Hepatocyte (in vitro differentiated cells): Measurements from ENCODE around the gene CLCNKB. TPM values are rescaled to one million over a fixed set of nuclear protein-coding genes. Genes with fewer than 3 reads are reported as not detected.

Source experiments
- DNase-seq: peaks from one replicate; pipeline ENCODE4 v3.0.0-alpha.2; 2016; ENCODE audit warnings: low spot score
- H2AFZ ChIP-seq: fragments of 200-600 bp; sonication (generic); 2 replicates; pipeline ENCODE4 v1.6.0; 2016; ENCODE audit warnings: antibody characterized with exemption, mild to moderate bottlenecking
- H3K27ac ChIP-seq: fragments of 200-600 bp; sonication (generic); 2 replicates; pipeline ENCODE4 v1.5.1; 2016; ENCODE audit warnings: mild to moderate bottlenecking
- H3K27me3 ChIP-seq: fragments of 200-600 bp; sonication (generic); 2 replicates; pipeline ENCODE4 v1.6.1; 2016
- H3K36me3 ChIP-seq: fragments of 200-600 bp; sonication (generic); replicated peaks from 2 replicates; pipeline ENCODE4 v1.5.1; 2016; ENCODE audit warnings: low read depth; ENCODE audit not compliant: insufficient read depth
- H3K4me1 ChIP-seq: fragments of 200-600 bp; sonication (generic); 2 replicates; pipeline ENCODE4 v1.5.1; 2016; ENCODE audit warnings: mild to moderate bottlenecking, moderate library complexity; ENCODE audit not compliant: insufficient read depth
- H3K4me2 ChIP-seq: fragments of 200-600 bp; sonication (generic); 2 replicates; pipeline ENCODE4 v1.6.0; 2016
- H3K4me3 ChIP-seq: fragments of 200-600 bp; sonication (generic); 2 replicates; pipeline ENCODE4 v1.5.1; 2016; ENCODE audit warnings: mild to moderate bottlenecking
- H3K79me2 ChIP-seq: fragments of 200-600 bp; sonication (generic); 2 replicates; pipeline ENCODE4 v1.6.0; 2017; ENCODE audit warnings: mild to moderate bottlenecking
- H3K9me2 ChIP-seq: fragments of 200-600 bp; sonication (generic); replicated peaks from 2 replicates; pipeline ENCODE4 v1.6.0; 2017; ENCODE audit warnings: mild to moderate bottlenecking; ENCODE audit not compliant: insufficient read depth
- H3K9me3 ChIP-seq: fragments of 200-600 bp; sonication (generic); 2 replicates; pipeline ENCODE4 v1.5.1; 2016; ENCODE audit warnings: low read depth, mild to moderate bottlenecking
- H4K20me1 ChIP-seq: fragments of 200-600 bp; sonication (generic); 2 replicates; pipeline ENCODE4 v1.6.0; 2016; ENCODE audit warnings: mild to moderate bottlenecking; ENCODE audit not compliant: insufficient read depth, poor library complexity, severe bottlenecking
- EZH2 ChIP-seq: fragments of 200-600 bp; sonication (generic); IDR thresholded peaks from 2 replicates; pipeline ENCODE4 v1.6.1; 2016; ENCODE audit warnings: antibody characterized with exemption, mild to moderate bottlenecking, borderline replicate concordance
- EZH2phosphoT487 ChIP-seq: fragments of 200-600 bp; sonication (generic); IDR thresholded peaks from one replicate; pipeline ENCODE4 v1.6.1; 2018; ENCODE audit warnings: antibody characterized with exemption, mild to moderate bottlenecking, low read depth, moderate library complexity; ENCODE audit not compliant: unreplicated experiment, severe bottlenecking
- WGBS: methylation state at CpG from one replicate; pipeline ENCODE4 v1.1.6; 2016; ENCODE audit warnings: low lambda C conversion rate; ENCODE audit errors: missing lambda C conversion rate; 5-methylcytosine and 5-hydroxymethylcytosine counted together
- polyA plus RNA-seq: library from polyadenylated mRNA; unstranded; fragments of >200 nt; fragmentation: Nextera tagmentation; extraction: Ambion mirVana; gene quantifications from 2 replicates; pipeline ENCODE4 v1.2.1, GENCODE V29; 2016
- total RNA-seq: library from RNA; depleted of rRNA; stranded (reverse); fragments of >200 nt; gene quantifications from 2 replicates; pipeline ENCODE4 v1.2.3, GENCODE V29; 2014
- TF ChIP-seq, protein P1 (sequence below): fragments of 200-600 bp; sonication (generic); IDR thresholded peaks from 2 replicates; pipeline ENCODE4 v1.5.1; 2016; ENCODE audit warnings: antibody characterized with exemption, mild to moderate bottlenecking; ENCODE audit not compliant: poor library complexity

CLCNKB gene
- total and polyA plus RNA-seq, 2 experiments from 2014 or later = 0.47 to 1.4 TPM

DNA sequence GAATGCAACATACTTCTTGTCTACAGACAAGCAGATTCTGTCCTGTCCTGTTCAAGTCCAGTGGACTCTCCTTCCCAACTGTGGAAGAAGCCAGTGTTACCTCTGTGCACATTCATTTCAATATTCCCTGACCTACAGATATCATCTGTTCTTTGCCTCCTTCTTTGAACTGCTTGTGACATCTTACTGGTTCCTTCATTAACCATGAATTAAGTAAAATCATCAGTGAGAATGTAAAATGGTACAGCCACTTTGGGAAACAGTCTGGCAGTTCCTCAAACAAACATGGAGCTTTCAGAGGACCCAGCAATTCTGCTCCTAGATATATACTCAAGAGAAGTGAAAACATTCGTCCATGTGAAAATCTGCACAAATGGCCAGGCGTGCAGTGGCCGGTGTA is 32.7 kb upstream of the CLCNKB start:
- no peaks in the 10 kb centered on the region for H3K36me3 ChIP-seq
- H3K4me1 ChIP-seq = peaks cover 28% of the 10 kb centered on the region
- H4K20me1 ChIP-seq = no peaks in the 10 kb centered on the region
- 96% methylated on average over 3 of the region's 3 CpGs for WGBS
- no peaks in the 10 kb centered on the region for H3K9me3 ChIP-seq
- no peak for DNase-seq
- H3K79me2 ChIP-seq = no peaks in the 10 kb centered on the region
- no peak overlapping the region for H3K27ac ChIP-seq
- no peaks in the 10 kb centered on the region for H3K27me3 ChIP-seq
- H3K4me3 ChIP-seq = no peak overlapping the region
- TF ChIP-seq EZH2phosphoT487 = no peak
- TF ChIP-seq, protein P1, sequence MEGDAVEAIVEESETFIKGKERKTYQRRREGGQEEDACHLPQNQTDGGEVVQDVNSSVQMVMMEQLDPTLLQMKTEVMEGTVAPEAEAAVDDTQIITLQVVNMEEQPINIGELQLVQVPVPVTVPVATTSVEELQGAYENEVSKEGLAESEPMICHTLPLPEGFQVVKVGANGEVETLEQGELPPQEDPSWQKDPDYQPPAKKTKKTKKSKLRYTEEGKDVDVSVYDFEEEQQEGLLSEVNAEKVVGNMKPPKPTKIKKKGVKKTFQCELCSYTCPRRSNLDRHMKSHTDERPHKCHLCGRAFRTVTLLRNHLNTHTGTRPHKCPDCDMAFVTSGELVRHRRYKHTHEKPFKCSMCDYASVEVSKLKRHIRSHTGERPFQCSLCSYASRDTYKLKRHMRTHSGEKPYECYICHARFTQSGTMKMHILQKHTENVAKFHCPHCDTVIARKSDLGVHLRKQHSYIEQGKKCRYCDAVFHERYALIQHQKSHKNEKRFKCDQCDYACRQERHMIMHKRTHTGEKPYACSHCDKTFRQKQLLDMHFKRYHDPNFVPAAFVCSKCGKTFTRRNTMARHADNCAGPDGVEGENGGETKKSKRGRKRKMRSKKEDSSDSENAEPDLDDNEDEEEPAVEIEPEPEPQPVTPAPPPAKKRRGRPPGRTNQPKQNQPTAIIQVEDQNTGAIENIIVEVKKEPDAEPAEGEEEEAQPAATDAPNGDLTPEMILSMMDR = no peak
- TF ChIP-seq EZH2 = no peak
- no peak overlapping the region for H3K4me2 ChIP-seq
- H2AFZ ChIP-seq = no peak overlapping the region
- no peaks in the 10 kb centered on the region for H3K9me2 ChIP-seq

DNA sequence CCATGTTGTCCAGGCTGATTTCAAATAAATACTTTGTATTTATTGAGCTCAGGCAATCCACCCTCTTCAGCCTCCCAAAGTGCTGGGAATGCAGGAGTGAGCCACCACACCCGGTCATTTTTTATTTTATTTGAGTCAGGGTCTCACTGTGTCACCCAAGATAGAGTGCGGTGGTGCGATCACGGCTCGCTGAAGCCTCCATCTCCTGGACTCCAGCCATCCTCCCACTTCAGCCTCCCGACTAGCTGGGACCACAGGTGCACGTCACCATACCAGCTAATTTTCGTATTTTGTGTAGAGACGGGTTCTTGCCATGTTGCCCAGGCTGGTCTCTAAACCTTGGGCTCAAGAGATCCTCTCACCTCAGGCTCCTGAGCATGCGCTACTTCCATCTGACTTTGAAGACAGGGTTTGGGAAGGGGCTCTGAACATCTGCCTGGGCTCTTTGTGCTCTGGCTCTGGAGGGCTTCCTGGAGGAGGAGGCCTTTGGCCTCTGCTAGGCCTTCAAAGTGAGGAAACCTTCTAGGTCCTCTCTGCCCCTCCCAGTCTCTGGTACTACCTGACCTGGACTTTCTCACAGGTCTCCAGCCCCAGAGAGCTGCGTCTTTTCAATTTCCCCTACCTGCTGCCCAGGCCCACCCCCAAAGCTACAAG is 31.5 kb upstream of the CLCNKB start:
- peak overlapping the region; percentile 83 for H3K4me2 ChIP-seq
- H3K27ac ChIP-seq = no peak overlapping the region
- no peaks in the 10 kb centered on the region for H3K27me3 ChIP-seq
- H3K4me3 ChIP-seq = no peak overlapping the region
- no peaks in the 10 kb centered on the region for H3K36me3 ChIP-seq
- H3K4me1 ChIP-seq = peaks cover 34% of the 10 kb centered on the region
- WGBS = over 99% methylated on average over 11 of the region's 11 CpGs
- H2AFZ ChIP-seq = no peak overlapping the region
- no peaks in the 10 kb centered on the region for H4K20me1 ChIP-seq
- TF ChIP-seq, protein P1 = no peak
- TF ChIP-seq EZH2phosphoT487 = no peak
- TF ChIP-seq EZH2 = no peak
- H3K79me2 ChIP-seq = no peaks in the 10 kb centered on the region
- DNase-seq = no peak
- H3K9me2 ChIP-seq = no peaks in the 10 kb centered on the region
- no peaks in the 10 kb centered on the region for H3K9me3 ChIP-seq

DNA sequence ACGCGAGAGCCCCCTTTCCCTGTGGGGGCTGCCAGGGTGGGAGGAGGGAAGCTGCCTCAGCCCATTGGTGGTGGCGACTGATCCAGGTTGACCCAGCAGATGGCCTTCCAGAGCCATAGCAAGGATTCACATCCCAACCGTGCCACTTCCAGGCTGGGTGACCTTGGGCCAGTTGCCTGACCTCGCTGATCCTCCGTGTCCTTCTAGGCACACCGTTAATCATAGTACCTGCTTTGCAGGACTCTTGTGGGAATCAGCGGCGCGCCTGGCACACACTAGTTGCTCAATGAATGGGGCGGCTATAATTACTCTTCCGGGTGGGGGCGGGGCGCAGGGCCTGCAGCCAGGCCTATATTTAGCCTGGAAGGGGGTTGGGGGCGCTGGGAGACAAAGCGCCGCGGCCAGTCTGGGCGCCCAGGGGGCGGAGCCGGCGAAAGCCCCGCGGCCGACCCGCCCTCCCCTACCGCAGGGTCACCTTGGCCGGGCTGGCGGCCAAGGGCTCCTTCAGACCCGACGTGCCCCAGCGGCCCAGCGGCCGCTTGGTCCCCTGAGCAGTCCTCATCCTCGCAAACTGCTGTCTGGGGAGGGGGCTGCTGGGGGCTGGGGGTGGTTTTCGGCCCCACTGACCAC is 30.9 kb upstream of the CLCNKB start:
- Histone ChIP-seq H3K27ac (peak overlapping the region; percentile 75), H3K4me2 (peak overlapping the region; percentile 83), H3K79me2 (no peaks in the 10 kb centered on the region), H3K27me3 (no peaks in the 10 kb centered on the region), H3K36me3 (no peaks in the 10 kb centered on the region), H3K9me2 (no peaks in the 10 kb centered on the region), H3K9me3 (no peaks in the 10 kb centered on the region), H3K4me3 (no peak overlapping the region), H3K4me1 (peaks cover 40% of the 10 kb centered on the region), H4K20me1 (no peaks in the 10 kb centered on the region), H2AFZ (no peak overlapping the region)
- WGBS = 13% methylated on average over 24 of the region's 36 CpGs
- DNase-seq = peak; percentile 92
- TF ChIP-seq EZH2 (no peak), EZH2phosphoT487 (no peak)
- TF ChIP-seq, protein P1 = no peak
